Measurements from ENCODE around the gene SLC44A4. TPM values are rescaled to one million over a fixed set of nuclear protein-coding genes. Genes with fewer than 3 reads are reported as not detected.
"Not testable (repeated sequence)": the region's sequence is repeated elsewhere in the genome, so short reads cannot be mapped to it uniquely, and the experiment has no call there.

Gene SLC44A4
- total and polyA plus RNA-seq, 7 donors, result 0.03 to 0.24 (median 0.14) TPM; not detected in 2

DNA sequence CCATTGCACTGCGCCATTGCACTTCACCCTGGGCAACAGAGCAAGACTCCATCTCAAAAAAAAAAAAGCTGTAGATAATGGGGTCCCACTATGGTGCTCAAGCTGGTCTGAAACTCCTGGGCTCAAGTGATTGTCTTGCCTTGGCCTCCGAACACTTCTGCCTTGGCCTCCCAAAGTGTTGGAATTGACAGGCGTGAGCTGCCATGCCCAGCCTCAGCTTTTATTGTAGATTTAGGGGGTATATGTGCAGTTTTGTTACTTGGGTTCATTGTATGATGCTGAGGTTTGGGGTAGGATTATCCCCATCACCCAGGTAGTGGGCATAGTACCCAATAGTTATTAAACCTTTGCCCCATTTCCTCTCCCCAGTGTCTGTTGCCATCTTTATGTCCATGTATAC is 39.8 kb downstream of the SLC44A4 start:
- Histone ChIP-seq H3K4me1 (peaks cover 30% of the 10 kb centered on the region), H3K36me3 (ENCODE audit: insufficient read depth in 1 of 2, low read depth in 1 of 2) (peaks cover 10 to 55% of the 10 kb centered on the region in 2 donors), H3K27ac (no peak overlapping the region), H3K9me3 (no peaks in the 10 kb centered on the region), H3K27me3 (ENCODE audit: insufficient read depth in 3 of 3, low read length in 2 of 3) (no peaks in the 10 kb centered on the region), H3K4me3 (peak overlapping the region; percentile 86)
- 96 to 97% (median 97%) methylated on average over 3 of the region's 3 CpGs for WGBS, 3 donors
- DNase-seq (no peak), ATAC-seq (no peak)
- no peak for TF ChIP-seq CTCF (IDR thresholded peaks at IDR 0.05)
- intact Hi-C loops (cut with DNase I), result loop anchor here in 1 of 2 donors (10.0 kb wide), 1 partner anchor 294 kb away; the partner anchor contains the start of genes ATP6V1G2, DDX39B and NFKBIL1

DNA sequence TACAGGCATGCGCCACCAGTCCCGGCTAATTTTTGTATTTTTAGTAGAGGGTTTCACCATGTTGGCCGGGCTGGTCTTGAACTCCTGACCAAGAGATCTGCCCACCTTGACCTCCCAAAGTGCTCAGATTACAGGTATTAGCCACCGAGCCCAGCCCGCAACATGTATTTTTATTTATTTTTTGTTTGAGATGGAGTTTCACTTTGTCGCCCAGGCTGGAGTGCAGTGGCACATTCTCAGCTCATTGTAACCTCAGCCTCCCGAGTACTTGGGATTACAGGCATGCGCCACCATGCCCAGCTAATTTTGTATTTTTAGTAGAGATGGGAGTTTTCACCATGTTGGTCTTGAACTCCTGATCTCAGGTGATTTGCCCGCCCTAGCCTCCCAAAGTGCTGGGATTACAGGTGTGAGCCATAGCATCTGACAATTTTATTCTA is 40.7 kb downstream of the SLC44A4 start:
- intact Hi-C loops (cut with DNase I), result loop anchor here in 1 of 2 donors (10.0 kb wide), 1 partner anchor 293 kb away; the partner anchor contains the start of genes ATP6V1G2, DDX39B and NFKBIL1
- peaks cover 36% of the 10 kb centered on the region for H3K4me1 ChIP-seq
- 72 to 87% (median 76%) methylated on average over 9 of the region's 9 CpGs for WGBS, 3 donors
- H3K27ac ChIP-seq, result peak overlapping the region; percentile 50
- DNase-seq; H3K27me3 ChIP-seq (ENCODE audit: insufficient read depth in 3 of 3, low read length in 2 of 3); ATAC-seq; H3K9me3 ChIP-seq: not testable (repeated sequence)
- peaks cover 10 to 55% of the 10 kb centered on the region in 2 donors for H3K36me3 ChIP-seq (ENCODE audit: insufficient read depth in 1 of 2, low read depth in 1 of 2)
- peak overlapping the region; percentile 86 for H3K4me3 ChIP-seq

DNA sequence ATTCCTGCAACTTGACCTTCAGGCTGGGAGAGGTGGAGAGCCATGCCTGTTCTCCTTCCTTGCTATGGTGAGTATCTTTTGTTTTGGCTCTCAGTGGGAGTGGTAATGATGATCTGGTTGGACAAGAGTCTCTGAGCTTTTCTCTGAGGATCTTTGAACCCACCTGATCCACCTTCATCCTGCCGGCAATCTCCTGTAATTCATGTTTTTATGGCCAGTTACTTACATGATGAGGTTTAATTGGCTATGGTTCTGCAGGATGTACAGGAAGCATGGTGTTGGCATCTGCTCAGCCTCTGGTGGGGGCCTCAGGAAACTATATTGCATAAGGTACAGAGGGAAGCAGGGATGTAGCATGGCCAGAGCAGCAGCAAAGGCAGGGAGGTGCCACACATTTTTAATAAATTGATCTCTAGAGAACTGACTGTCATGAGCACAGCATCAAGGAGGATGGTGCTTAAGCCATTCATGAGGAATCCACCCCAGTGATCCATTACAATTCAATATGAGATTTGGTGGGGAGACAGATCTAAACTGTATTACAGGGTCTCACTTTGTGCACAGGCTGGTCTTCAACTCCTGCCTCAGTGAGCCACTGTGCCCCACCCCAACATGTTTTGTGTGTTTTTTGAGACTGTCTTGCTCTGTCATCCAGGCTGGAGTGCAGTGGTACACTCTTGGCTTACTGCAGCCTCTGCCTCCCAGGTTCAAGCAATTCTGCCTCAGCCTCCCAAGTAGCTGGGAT is 41.3 kb downstream of the SLC44A4 start:
- peak overlapping the region; percentile 90 for H3K27ac ChIP-seq

DNA sequence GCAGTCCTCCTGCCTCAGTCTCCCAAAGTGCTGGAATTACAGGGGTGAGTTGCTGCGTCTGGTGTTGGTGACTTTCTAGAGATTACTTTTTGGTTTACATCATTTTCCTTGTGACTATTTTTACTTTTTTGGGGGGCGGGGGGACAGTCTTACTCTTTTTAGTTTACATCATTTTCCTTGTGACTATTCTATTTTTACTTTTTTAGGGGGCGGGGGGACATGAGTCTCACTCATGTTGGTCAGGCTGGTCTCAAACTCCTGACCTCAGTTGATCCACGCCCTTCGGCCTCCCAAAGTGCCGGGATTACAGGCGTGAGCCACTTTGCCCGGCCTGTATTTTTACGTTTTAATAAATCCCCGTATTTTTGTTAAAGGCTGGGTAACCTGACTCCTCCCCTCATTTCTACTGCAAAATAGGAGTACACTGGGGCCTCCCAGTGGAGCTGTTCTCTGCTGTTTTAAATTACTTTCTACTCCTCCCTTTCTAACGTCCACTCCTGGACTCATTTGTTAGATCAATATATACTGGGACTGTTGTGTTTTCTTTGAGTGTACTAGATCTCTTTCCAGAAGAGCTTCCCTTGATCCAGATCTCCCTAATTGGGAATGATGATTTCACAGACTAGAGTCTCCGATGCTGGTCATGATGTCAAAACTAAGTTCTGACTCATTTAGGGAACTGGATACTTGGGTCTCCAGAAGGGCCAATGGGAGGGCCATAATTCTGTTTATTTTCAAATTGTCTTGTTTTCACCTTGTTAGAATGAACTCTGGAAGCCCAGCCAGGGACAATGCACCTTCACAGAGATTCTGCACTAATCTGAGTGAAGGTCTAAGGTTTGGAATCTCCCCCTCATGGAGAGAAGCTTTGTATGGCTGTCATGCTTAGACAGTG is 42.1 kb downstream of the SLC44A4 start:
- WGBS, 3 donors, result 23 to 29% (median 28%) methylated on average over 12 of the region's 12 CpGs
- H3K9me3 ChIP-seq, result no peaks in the 10 kb centered on the region
- H3K36me3 ChIP-seq (ENCODE audit: insufficient read depth in 1 of 2, low read depth in 1 of 2), result peaks cover 10 to 55% of the 10 kb centered on the region in 2 donors
- H3K4me1 ChIP-seq, result peaks cover 36% of the 10 kb centered on the region
- peak overlapping the region; percentile 86 for H3K4me3 ChIP-seq
- ATAC-seq (peak; percentile 20 to 50 (median 34)), DNase-seq (no peak)
- peak overlapping the region; percentile 90 for H3K27ac ChIP-seq
- TF ChIP-seq CTCF (IDR thresholded peaks at IDR 0.05), result no peak
- intact Hi-C loops (cut with DNase I), result loop anchor here in 1 of 2 donors (2.0 to 10.0 kb wide), 2 partner anchors 26 to 292 kb away; partner anchors contain the start of genes ATP6V1G2, DDX39B, NEU1 and NFKBIL1
- H3K27me3 ChIP-seq (ENCODE audit: insufficient read depth in 3 of 3, low read length in 2 of 3), result no peaks in the 10 kb centered on the region

More for the DNA sequence above, 41.3 kb downstream of the SLC44A4 start:
- intact Hi-C loops (cut with DNase I), result loop anchor here in 1 of 2 donors (2.0 to 10.0 kb wide), 2 partner anchors 25 to 293 kb away; partner anchors contain the start of genes ATP6V1G2, DDX39B, NEU1 and NFKBIL1
- Histone ChIP-seq H3K36me3 (ENCODE audit: insufficient read depth in 1 of 2, low read depth in 1 of 2) (peaks cover 10 to 55% of the 10 kb centered on the region in 2 donors), H3K9me3 (no peaks in the 10 kb centered on the region), H3K4me1 (peaks cover 36% of the 10 kb centered on the region), H3K4me3 (peak overlapping the region; percentile 86), H3K27me3 (ENCODE audit: insufficient read depth in 3 of 3, low read length in 2 of 3) (no peaks in the 10 kb centered on the region)
- peak in 1 of 4 donors; percentile 11 for ATAC-seq
- 21 to 35% (median 26%) methylated on average over 1 of the region's 1 CpG for WGBS, 3 donors
- TF ChIP-seq CTCF (IDR thresholded peaks at IDR 0.05), result no peak
- DNase-seq, result no peak

Data from psoas muscle (tissue), 8 donors.